Mucosa of stomach (tissue), 1 donor: ENCODE data around the gene SRSF5.
"Not testable (repeated sequence)": the region's sequence is repeated elsewhere in the genome, so short reads cannot be mapped to it uniquely, and the experiment has no call there.

Experiments
- H3K27me3 ChIP-seq: one replicate; pipeline ENCODE4 v1.7.0; 2013; ENCODE audit warnings: mild to moderate bottlenecking, low read length; ENCODE audit not compliant: control insufficient read depth, insufficient read depth
- H3K36me3 ChIP-seq: one replicate; pipeline ENCODE4 v1.7.0; 2013; ENCODE audit warnings: low read length; ENCODE audit not compliant: control insufficient read depth, insufficient read depth
- H3K4me1 ChIP-seq: one replicate; pipeline ENCODE4 v1.7.0; 2013; ENCODE audit warnings: mild to moderate bottlenecking, low read length; ENCODE audit not compliant: control insufficient read depth, insufficient read depth
- H3K4me3 ChIP-seq: one replicate; pipeline ENCODE4 v1.7.0; 2013; ENCODE audit warnings: low read length
- H3K9ac ChIP-seq: one replicate; pipeline ENCODE4 v1.7.0; 2013; ENCODE audit warnings: mild to moderate bottlenecking, low read length, moderate library complexity
- H3K9me3 ChIP-seq: one replicate; pipeline ENCODE4 v1.7.0; 2013; ENCODE audit warnings: mild to moderate bottlenecking, low read length, moderate library complexity; ENCODE audit not compliant: control insufficient read depth
- donor health status: Pancreatic carcinoma.

The SRSF5 gene

GRCh38 chr14:69766984-69767368 is at the start of gene SRSF5:
Gene SRSF5 (plus strand): TSS chr14:69767142. CDS start chr14:69768157, 1,015 bp downstream.
- peaks cover 23% of the 10 kb centered on the region for H3K4me1 ChIP-seq
- H3K36me3 ChIP-seq = peaks cover 13% of the 10 kb centered on the region
- H3K9me3 ChIP-seq = no peaks in the 10 kb centered on the region
- H3K27me3 ChIP-seq = no peaks in the 10 kb centered on the region
- H3K4me3 ChIP-seq = peak within 1 kb of the TSS; percentile 99
- H3K9ac ChIP-seq = peak within 1 kb of the TSS; percentile 100

GRCh38 chr14:69718614-69719013 is 48.3 kb upstream of the SRSF5 start:
- H3K4me1 ChIP-seq = peaks cover 20% of the 10 kb centered on the region
- not testable (repeated sequence) for H3K27me3 ChIP-seq, H3K36me3 ChIP-seq, H3K9me3 ChIP-seq, H3K4me3 ChIP-seq, H3K9ac ChIP-seq

GRCh38 chr14:69719501-69719951 is 47.4 kb upstream of the SRSF5 start:
- no peak overlapping the region for H3K4me3 ChIP-seq
- H3K9ac ChIP-seq = no peak overlapping the region
- no peaks in the 10 kb centered on the region for H3K27me3 ChIP-seq
- no peaks in the 10 kb centered on the region for H3K9me3 ChIP-seq
- H3K4me1 ChIP-seq = peaks cover 12% of the 10 kb centered on the region
- H3K36me3 ChIP-seq = no peaks in the 10 kb centered on the region

GRCh38 chr14:69720912-69721311 is 46.0 kb upstream of the SRSF5 start:
- Histone ChIP-seq H3K9me3 (no peaks in the 10 kb centered on the region), H3K9ac (no peak overlapping the region), H3K27me3 (no peaks in the 10 kb centered on the region), H3K36me3 (no peaks in the 10 kb centered on the region), H3K4me1 (peaks cover 10% of the 10 kb centered on the region), H3K4me3 (no peak overlapping the region)

- H3K4me3 ChIP-seq = peak overlapping the region; percentile 50
- no peaks in the 10 kb centered on the region for H3K9me3 ChIP-seq
- H3K27me3 ChIP-seq = no peaks in the 10 kb centered on the region
- no peaks in the 10 kb centered on the region for H3K36me3 ChIP-seq
- H3K9ac ChIP-seq = peak overlapping the region; percentile 73
- H3K4me1 ChIP-seq = peaks cover 11% of the 10 kb centered on the region
These were observed 40.0 kb upstream of the SRSF5 start for GRCh38 chr14:69726761-69727511.

GRCh38 chr14:69727860-69728259 is 39.1 kb upstream of the SRSF5 start:
- H3K9ac ChIP-seq = no peak overlapping the region

GRCh38 chr14:69731919-69732598 is 34.9 kb upstream of the SRSF5 start:
- not testable (repeated sequence) for H3K4me3 ChIP-seq, H3K36me3 ChIP-seq

More at GRCh38 chr14:69727860-69728259, 39.1 kb upstream of the SRSF5 start:
- no peak overlapping the region for H3K4me3 ChIP-seq
- H3K36me3 ChIP-seq = no peaks in the 10 kb centered on the region
- no peaks in the 10 kb centered on the region for H3K9me3 ChIP-seq
- H3K4me1 ChIP-seq = peaks cover 11% of the 10 kb centered on the region
- no peaks in the 10 kb centered on the region for H3K27me3 ChIP-seq

GRCh38 chr14:69736405-69736804 is 30.5 kb upstream of the SRSF5 start:
- not testable (repeated sequence) for H3K27me3 ChIP-seq, H3K4me1 ChIP-seq, H3K9me3 ChIP-seq, H3K9ac ChIP-seq, H3K36me3 ChIP-seq, H3K4me3 ChIP-seq

More at GRCh38 chr14:69731919-69732598, 34.9 kb upstream of the SRSF5 start:
- not testable (repeated sequence) for H3K9ac ChIP-seq, H3K4me1 ChIP-seq, H3K27me3 ChIP-seq, H3K9me3 ChIP-seq

GRCh38 chr14:69741055-69741454 is 25.9 kb upstream of the SRSF5 start:
- H3K36me3 ChIP-seq = no peaks in the 10 kb centered on the region
- no peaks in the 10 kb centered on the region for H3K9me3 ChIP-seq
- H3K4me3 ChIP-seq = no peak overlapping the region
- no peak overlapping the region for H3K9ac ChIP-seq
- H3K27me3 ChIP-seq = no peaks in the 10 kb centered on the region
- H3K4me1 ChIP-seq = no peaks in the 10 kb centered on the region

GRCh38 chr14:69749956-69750355 is 17.0 kb upstream of the SRSF5 start:
- no peaks in the 10 kb centered on the region for H3K27me3 ChIP-seq
- H3K9me3 ChIP-seq = no peaks in the 10 kb centered on the region
- H3K4me3 ChIP-seq = no peak overlapping the region
- H3K4me1 ChIP-seq = peaks cover 8% of the 10 kb centered on the region
- H3K9ac ChIP-seq = no peak overlapping the region
- H3K36me3 ChIP-seq = no peaks in the 10 kb centered on the region

- H3K4me3 ChIP-seq = no peak overlapping the region
These were observed 16.4 kb upstream of the SRSF5 start for GRCh38 chr14:69750495-69750894.

GRCh38 chr14:69752773-69753172 is 14.2 kb upstream of the SRSF5 start:
- H3K36me3 ChIP-seq = no peaks in the 10 kb centered on the region
- H3K4me3 ChIP-seq = no peak overlapping the region
- peaks cover 21% of the 10 kb centered on the region for H3K4me1 ChIP-seq
- no peak overlapping the region for H3K9ac ChIP-seq
- H3K27me3 ChIP-seq = no peaks in the 10 kb centered on the region
- H3K9me3 ChIP-seq = no peaks in the 10 kb centered on the region

More at GRCh38 chr14:69750495-69750894, 16.4 kb upstream of the SRSF5 start:
- H3K9ac ChIP-seq = no peak overlapping the region
- H3K4me1 ChIP-seq = peaks cover 12% of the 10 kb centered on the region
- no peaks in the 10 kb centered on the region for H3K27me3 ChIP-seq
- H3K9me3 ChIP-seq = no peaks in the 10 kb centered on the region
- H3K36me3 ChIP-seq = no peaks in the 10 kb centered on the region
